Measurements from ENCODE around the gene SLC9A8. TPM values are rescaled to one million over a fixed set of nuclear protein-coding genes. Genes with fewer than 3 reads are reported as not detected.

The SLC9A8 gene
- total RNA-seq, 3 donors from 2014 or later = 15.9 to 26.9 (median 16.3) TPM

- peaks cover 29% of the 10 kb centered on the region for H3K4me1 ChIP-seq (ENCODE audit: low read depth)
- no peaks in the 10 kb centered on the region for H3K9me3 ChIP-seq
- intact Hi-C loops (cut with DNase I, micrococcal nuclease) = no loop called here
- DNase-seq = peak in 2 of 3 donors; percentile 45 to 65
- peak overlapping the region; percentile 96 for H3K4me3 ChIP-seq
- H3K36me3 ChIP-seq (ENCODE audit: low read depth) = no peaks in the 10 kb centered on the region
- ATAC-seq = peak; percentile 75
- no peak for TF ChIP-seq CTCF (IDR thresholded peaks at IDR 0.05)
These were observed 124.7 kb downstream of the SLC9A8 start for GRCh38 chr20:49937027-49937929.

GRCh38 chr20:49938173-49939163 lies 125.8 kb downstream of the SLC9A8 start:
- TF ChIP-seq CTCF (IDR thresholded peaks at IDR 0.05) = no peak
- no peaks in the 10 kb centered on the region for H3K36me3 ChIP-seq (ENCODE audit: low read depth)
- H3K4me3 ChIP-seq = no peak overlapping the region
- H3K4me1 ChIP-seq (ENCODE audit: low read depth) = peaks cover 29% of the 10 kb centered on the region
- H3K9me3 ChIP-seq = no peaks in the 10 kb centered on the region
- intact Hi-C loops (cut with DNase I, micrococcal nuclease) = no loop called here
- DNase-seq = peak in 2 of 3 donors; percentile 46 to 62
- ATAC-seq = no peak

- H3K36me3 ChIP-seq (ENCODE audit: low read depth) = no peaks in the 10 kb centered on the region
- no peak for TF ChIP-seq CTCF (IDR thresholded peaks at IDR 0.05)
- no peak overlapping the region for H3K4me3 ChIP-seq
- H3K4me1 ChIP-seq (ENCODE audit: low read depth) = peaks cover 27% of the 10 kb centered on the region
- H3K9me3 ChIP-seq = no peaks in the 10 kb centered on the region
- DNase-seq (no peak), ATAC-seq (no peak)
- intact Hi-C loops (cut with DNase I, micrococcal nuclease) = no loop called here
These were observed 128.8 kb downstream of the SLC9A8 start for GRCh38 chr20:49941456-49941855.

Other genes with a start within 250 kb of the SLC9A8 start
- gene PTGIS, start 244.7 kb upstream of the SLC9A8 start, total RNA-seq = 10 to 100 TPM in 2 of 3 donors, 1 to 10 TPM in 1; 3.8 to 45.8 (median 12.3) TPM
- 10 to 100 TPM; 52.4 to 65.1 (median 60.2) TPM for gene B4GALT5, start 99.0 kb upstream of the SLC9A8 start, total RNA-seq
- gene SPATA2, start 102.7 kb downstream of the SLC9A8 start, total RNA-seq = 10 to 100 TPM; 16.2 to 24.1 (median 20.2) TPM
- 10 to 100 TPM; 81.3 to 89.0 (median 88.2) TPM for gene RNF114, start 123.6 kb downstream of the SLC9A8 start, total RNA-seq
- gene SNAI1, start 170.2 kb downstream of the SLC9A8 start, total RNA-seq = 1 to 10 TPM in 1 of 3 donors, under 1 TPM in 2; 0.78 to 4.5 (median 0.96) TPM